Measurements from ENCODE around the gene KCNH1.

Gene KCNH1

DNA sequence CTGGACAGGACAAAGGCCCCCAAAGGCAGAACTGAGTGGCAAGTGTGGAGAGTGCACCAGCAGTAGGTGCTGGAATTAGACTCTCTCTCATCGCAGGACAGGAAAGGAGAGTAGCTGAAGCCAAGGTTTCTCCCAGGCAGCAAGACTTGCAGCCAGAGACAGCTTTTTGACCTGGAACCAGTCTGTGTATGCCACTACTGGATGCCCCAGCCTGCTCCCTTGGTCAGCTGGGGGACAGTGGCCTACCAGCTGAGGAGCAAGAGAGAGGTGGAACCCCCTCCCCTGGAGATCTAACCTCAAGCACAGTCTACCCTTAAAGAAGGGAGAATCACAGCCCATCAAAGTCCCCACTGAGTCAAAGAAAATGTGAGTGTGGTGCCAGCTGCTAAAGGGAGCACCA, 375.7 kb downstream of the KCNH1 start:
- no peak for TF ChIP-seq RAD21 (IDR thresholded peaks at IDR 0.05; ENCODE audit: low read depth)
- TF ChIP-seq CEBPB (IDR thresholded peaks at IDR 0.05): no peak
- no peak for TF ChIP-seq EGR1 (IDR thresholded peaks at IDR 0.05)
- TF ChIP-seq, protein P1, sequence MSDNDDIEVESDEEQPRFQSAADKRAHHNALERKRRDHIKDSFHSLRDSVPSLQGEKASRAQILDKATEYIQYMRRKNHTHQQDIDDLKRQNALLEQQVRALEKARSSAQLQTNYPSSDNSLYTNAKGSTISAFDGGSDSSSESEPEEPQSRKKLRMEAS (IDR thresholded peaks at IDR 0.05): no peak
- TF ChIP-seq CREB1 (IDR thresholded peaks at IDR 0.05; ENCODE audit: low read depth): no peak
- TF ChIP-seq FOXM1 (IDR thresholded peaks at IDR 0.05; ENCODE audit: borderline replicate concordance, low read depth): no peak
- no peak for TF ChIP-seq TEAD4 (IDR thresholded peaks at IDR 0.05)
- TF ChIP-seq TAF1 (IDR thresholded peaks at IDR 0.05; ENCODE audit: low read depth): no peak
- TF ChIP-seq, protein P2, sequence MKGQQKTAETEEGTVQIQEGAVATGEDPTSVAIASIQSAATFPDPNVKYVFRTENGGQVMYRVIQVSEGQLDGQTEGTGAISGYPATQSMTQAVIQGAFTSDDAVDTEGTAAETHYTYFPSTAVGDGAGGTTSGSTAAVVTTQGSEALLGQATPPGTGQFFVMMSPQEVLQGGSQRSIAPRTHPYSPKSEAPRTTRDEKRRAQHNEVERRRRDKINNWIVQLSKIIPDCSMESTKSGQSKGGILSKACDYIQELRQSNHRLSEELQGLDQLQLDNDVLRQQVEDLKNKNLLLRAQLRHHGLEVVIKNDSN (IDR thresholded peaks at IDR 0.05): no peak
- TF ChIP-seq, protein P3, sequence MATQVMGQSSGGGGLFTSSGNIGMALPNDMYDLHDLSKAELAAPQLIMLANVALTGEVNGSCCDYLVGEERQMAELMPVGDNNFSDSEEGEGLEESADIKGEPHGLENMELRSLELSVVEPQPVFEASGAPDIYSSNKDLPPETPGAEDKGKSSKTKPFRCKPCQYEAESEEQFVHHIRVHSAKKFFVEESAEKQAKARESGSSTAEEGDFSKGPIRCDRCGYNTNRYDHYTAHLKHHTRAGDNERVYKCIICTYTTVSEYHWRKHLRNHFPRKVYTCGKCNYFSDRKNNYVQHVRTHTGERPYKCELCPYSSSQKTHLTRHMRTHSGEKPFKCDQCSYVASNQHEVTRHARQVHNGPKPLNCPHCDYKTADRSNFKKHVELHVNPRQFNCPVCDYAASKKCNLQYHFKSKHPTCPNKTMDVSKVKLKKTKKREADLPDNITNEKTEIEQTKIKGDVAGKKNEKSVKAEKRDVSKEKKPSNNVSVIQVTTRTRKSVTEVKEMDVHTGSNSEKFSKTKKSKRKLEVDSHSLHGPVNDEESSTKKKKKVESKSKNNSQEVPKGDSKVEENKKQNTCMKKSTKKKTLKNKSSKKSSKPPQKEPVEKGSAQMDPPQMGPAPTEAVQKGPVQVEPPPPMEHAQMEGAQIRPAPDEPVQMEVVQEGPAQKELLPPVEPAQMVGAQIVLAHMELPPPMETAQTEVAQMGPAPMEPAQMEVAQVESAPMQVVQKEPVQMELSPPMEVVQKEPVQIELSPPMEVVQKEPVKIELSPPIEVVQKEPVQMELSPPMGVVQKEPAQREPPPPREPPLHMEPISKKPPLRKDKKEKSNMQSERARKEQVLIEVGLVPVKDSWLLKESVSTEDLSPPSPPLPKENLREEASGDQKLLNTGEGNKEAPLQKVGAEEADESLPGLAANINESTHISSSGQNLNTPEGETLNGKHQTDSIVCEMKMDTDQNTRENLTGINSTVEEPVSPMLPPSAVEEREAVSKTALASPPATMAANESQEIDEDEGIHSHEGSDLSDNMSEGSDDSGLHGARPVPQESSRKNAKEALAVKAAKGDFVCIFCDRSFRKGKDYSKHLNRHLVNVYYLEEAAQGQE (IDR thresholded peaks at IDR 0.05; ENCODE audit: low read depth): no peak

DNA sequence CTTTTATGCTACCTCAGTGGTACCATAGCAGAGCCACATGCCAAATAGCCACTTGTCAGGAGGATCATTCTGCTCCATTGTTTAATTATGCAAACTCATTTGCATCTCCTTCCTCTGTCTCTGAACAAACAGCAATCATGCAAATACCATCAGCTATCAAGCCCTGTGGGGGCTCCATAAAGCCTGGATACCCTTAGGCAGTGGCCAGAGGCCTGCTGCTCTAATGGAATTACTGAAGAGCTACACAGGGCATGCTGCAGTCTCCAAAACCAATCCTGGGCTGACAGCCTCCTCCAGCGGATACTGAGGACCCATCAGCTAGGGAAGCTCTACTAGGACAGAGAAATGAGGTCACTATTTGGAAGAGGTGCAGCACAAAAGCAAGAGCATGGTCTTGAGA, 376.3 kb downstream of the KCNH1 start:
- TF ChIP-seq RAD21 (IDR thresholded peaks at IDR 0.05; ENCODE audit: low read depth): no peak
- TF ChIP-seq, protein P3 (IDR thresholded peaks at IDR 0.05; ENCODE audit: low read depth): no peak
- TF ChIP-seq, protein P2 (IDR thresholded peaks at IDR 0.05): no peak
- TF ChIP-seq CEBPB (IDR thresholded peaks at IDR 0.05): no peak
- TF ChIP-seq ZBTB7A (IDR thresholded peaks at IDR 0.05; ENCODE audit: low read depth): no peak
- no peak for TF ChIP-seq TCF12 (IDR thresholded peaks at IDR 0.05; ENCODE audit: low read depth)
- no peak for TF ChIP-seq EGR1 (IDR thresholded peaks at IDR 0.05)
- TF ChIP-seq TEAD4 (IDR thresholded peaks at IDR 0.05): no peak
- TF ChIP-seq YY1 (IDR thresholded peaks at IDR 0.05; ENCODE audit: low read depth): no peak
- TF ChIP-seq, protein P1 (IDR thresholded peaks at IDR 0.05): no peak
- no peak for TF ChIP-seq EP300 (IDR thresholded peaks at IDR 0.05; ENCODE audit: borderline replicate concordance)
- no peak for TF ChIP-seq NFIC (IDR thresholded peaks at IDR 0.05)
- TF ChIP-seq CREB1 (IDR thresholded peaks at IDR 0.05; ENCODE audit: low read depth): no peak
- TF ChIP-seq TAF1 (IDR thresholded peaks at IDR 0.05; ENCODE audit: low read depth): no peak
- TF ChIP-seq FOXM1 (IDR thresholded peaks at IDR 0.05; ENCODE audit: borderline replicate concordance, low read depth): no peak

DNA sequence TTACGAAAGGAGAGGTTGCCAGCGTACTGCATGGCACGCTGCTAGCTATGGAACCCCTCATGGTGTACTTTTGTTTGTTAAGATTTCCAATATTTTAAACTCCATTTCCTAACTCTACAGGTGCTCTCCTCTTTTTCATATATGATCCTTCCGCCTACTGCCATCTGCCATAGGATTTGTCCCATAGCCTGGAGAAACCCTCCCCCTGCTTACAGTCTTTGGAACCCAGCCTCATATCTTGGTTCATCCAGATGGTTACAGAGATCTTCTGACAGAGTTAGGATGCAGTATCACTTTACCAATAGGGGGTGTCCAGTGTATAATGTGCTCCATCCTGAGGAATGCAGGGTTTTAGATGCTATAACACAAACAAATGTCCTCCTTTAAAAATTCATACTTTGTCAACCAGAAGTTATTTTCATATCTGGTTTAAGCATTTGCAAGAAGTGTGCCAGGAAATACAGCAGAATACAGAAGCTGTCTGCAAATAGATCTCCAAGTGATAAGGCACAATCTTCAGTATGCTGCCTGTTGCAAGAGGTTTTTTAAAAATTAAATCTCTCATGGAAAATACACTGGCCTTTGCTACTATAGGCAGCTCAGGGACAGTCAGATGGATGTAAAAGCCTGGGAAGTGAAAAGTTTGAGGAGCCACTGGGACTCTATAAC, 377.8 kb downstream of the KCNH1 start:
- TF ChIP-seq, protein P2 (IDR thresholded peaks at IDR 0.05): no peak

DNA sequence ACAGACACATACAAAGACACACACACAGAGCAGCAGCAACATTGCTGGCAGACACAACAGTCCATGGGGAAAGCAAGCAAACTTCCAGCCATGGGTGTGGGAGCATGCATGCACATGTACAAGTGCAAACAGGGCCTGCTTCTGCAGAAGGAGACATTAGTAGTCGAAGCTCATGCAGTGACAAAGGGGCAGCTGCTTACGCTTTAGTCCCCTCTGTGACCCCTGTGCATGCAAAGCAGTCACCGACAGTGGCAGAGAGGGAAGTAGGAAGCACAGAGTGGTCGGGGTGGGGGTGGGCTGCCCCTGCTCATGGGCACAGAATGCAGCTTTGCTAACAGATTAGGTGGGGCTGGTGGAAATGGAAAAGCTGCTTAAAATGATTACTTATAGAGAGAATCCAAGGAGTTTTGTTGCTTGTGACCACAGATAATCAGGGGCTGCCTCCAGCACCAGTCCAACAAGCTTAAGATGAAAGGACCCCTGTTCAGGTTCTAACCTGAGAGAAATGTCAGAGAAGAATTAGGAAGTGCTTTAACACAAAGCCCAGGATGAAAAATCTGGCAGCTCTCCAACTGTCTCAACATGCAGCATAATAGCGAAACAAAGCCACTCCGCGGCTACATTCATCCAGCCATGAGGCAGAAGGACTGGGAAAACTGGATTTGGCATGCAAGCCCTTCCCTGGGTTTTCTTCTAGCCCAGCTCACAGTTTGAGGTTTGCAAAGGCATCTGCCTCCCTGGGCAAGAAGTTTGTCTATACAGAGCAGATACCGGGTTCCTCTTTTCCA, 378.9 kb downstream of the KCNH1 start:
- no peak for TF ChIP-seq EGR1 (IDR thresholded peaks at IDR 0.05)

DNA sequence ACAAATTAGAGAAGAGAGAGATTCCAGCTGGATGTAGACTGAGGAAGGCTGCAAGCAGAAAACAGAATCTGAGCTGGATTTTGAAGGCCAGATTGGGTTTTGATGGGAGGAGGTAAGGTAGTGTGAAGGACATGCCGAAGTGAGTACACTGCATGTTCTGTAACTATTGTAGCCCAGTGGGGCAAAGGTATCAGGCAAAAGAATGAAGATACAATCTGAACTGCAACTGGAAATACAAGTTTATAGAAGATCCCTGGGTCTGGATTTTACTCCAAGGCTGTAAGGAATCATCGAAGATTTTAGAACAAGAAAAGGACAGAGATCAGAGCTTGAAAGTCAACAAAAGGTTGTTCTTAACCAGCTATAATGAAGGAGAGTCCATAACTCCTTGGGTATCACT, 382.0 kb downstream of the KCNH1 start:
- TF ChIP-seq, protein P3 (IDR thresholded peaks at IDR 0.05; ENCODE audit: low read depth): no peak
- TF ChIP-seq CREB1 (IDR thresholded peaks at IDR 0.05; ENCODE audit: low read depth): no peak
